C4-2B (cell line): ENCODE results near the gene CSNK2A1.

Experiments
- CTCF ChIP-seq: fragments of 450-650 bp; conservative IDR thresholded peaks from 2 replicates; pipeline ENCODE4 v1.5.1; 2017; ENCODE audit warnings: mild to moderate bottlenecking
- ZFX ChIP-seq: fragments of 450-650 bp; IDR thresholded peaks from 2 replicates; pipeline ENCODE4 v1.6.1; 2017

- TF ChIP-seq CTCF (no peak), ZFX (no peak)
Measured at GRCh38 chr20:504632-505075, 38.9 kb downstream of the CSNK2A1 start.
